Neural progenitor cell (in vitro differentiated cells): ENCODE results near the gene REEP1.

Source experiments
- EZH2 ChIP-seq: fragments of 200-600 bp; sonication (generic); IDR thresholded peaks from 2 replicates; pipeline ENCODE4 v1.6.1; 2017; ENCODE audit warnings: antibody characterized with exemption, mild to moderate bottlenecking, moderate library complexity
- EZH2phosphoT487 ChIP-seq: fragments of 200-600 bp; sonication (generic); IDR thresholded peaks from 2 replicates; pipeline ENCODE4 v1.6.1; 2017; ENCODE audit warnings: antibody characterized with exemption
- TF ChIP-seq, protein P1 (sequence below): fragments of 200-600 bp; sonication (generic); IDR thresholded peaks from 2 replicates; pipeline ENCODE4 v1.5.1; 2017; ENCODE audit warnings: antibody characterized with exemption, mild to moderate bottlenecking

DNA sequence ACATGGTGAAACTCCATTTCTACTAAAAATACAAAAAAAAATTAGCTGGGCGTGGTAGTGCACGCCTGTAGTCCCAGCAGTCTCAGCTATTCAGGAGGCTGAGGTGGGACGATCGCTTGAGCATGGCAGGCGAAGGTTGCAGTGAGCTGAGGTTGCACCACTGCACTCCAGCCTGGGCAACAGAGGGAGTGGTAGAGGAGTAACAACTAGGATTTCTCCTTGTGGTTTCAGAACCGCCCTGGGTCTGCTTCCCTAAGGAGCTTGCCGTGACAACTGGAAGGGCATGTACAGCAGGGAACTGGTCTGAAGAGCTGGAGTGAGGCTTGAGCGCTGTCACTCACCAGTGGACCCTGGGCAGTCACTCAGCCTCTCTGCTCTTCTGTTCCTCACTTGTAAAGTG, 29.1 kb downstream of the REEP1 start:
- TF ChIP-seq, protein P1, sequence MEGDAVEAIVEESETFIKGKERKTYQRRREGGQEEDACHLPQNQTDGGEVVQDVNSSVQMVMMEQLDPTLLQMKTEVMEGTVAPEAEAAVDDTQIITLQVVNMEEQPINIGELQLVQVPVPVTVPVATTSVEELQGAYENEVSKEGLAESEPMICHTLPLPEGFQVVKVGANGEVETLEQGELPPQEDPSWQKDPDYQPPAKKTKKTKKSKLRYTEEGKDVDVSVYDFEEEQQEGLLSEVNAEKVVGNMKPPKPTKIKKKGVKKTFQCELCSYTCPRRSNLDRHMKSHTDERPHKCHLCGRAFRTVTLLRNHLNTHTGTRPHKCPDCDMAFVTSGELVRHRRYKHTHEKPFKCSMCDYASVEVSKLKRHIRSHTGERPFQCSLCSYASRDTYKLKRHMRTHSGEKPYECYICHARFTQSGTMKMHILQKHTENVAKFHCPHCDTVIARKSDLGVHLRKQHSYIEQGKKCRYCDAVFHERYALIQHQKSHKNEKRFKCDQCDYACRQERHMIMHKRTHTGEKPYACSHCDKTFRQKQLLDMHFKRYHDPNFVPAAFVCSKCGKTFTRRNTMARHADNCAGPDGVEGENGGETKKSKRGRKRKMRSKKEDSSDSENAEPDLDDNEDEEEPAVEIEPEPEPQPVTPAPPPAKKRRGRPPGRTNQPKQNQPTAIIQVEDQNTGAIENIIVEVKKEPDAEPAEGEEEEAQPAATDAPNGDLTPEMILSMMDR, result no peak
- TF ChIP-seq EZH2phosphoT487 (no peak), EZH2 (no peak)
